Skeletal muscle tissue (tissue), 4 donors: Measurements from ENCODE around the gene MYO15A. TPM values are rescaled to one million over a fixed set of nuclear protein-coding genes. Genes with fewer than 3 reads are reported as not detected.

Experiments
- H3K27ac ChIP-seq: one replicate; pipeline ENCODE4 v1.7.0; 2013; ENCODE audit warnings: mild to moderate bottlenecking, low read depth, low read length, inconsistent platforms
- H3K27me3 ChIP-seq, 3 donors: one replicate each; pipeline ENCODE4 v1.7.0; 2013; ENCODE audit warnings: low read length in 3 of 3; ENCODE audit not compliant: control insufficient read depth in 3 of 3, insufficient read depth in 3 of 3
- H3K36me3 ChIP-seq, 3 donors: one replicate each; pipeline ENCODE4 v1.7.0; 2013; ENCODE audit warnings: low read length in 3 of 3; ENCODE audit not compliant: control insufficient read depth in 3 of 3, insufficient read depth in 3 of 3
- H3K4me1 ChIP-seq, 3 donors: one replicate each; pipeline ENCODE4 v1.7.0; 2013; ENCODE audit warnings: low read length in 3 of 3, mild to moderate bottlenecking in 3 of 3; ENCODE audit not compliant: control insufficient read depth in 3 of 3, insufficient read depth in 3 of 3
- H3K4me3 ChIP-seq, 3 donors: one replicate each; pipeline ENCODE4 v1.7.0; 2013; ENCODE audit warnings: low read length in 3 of 3
- H3K9ac ChIP-seq, 3 donors: one replicate each; pipeline ENCODE4 v1.7.0; 2013; ENCODE audit warnings: low read length in 3 of 3, mild to moderate bottlenecking in 3 of 3, moderate library complexity in 2 of 3, low read depth in 1 of 3
- H3K9me3 ChIP-seq, 3 donors: one replicate each; pipeline ENCODE4 v1.7.0; 2013; ENCODE audit warnings: low read length in 3 of 3; ENCODE audit not compliant: control insufficient read depth in 3 of 3
- total RNA-seq: library from RNA; depleted of rRNA; stranded (reverse); fragments of >200 nt; gene quantifications from one replicate; pipeline ENCODE4 v1.2.3, GENCODE V29; 2014
- donor health status: Osteomylitis.

MYO15A gene
- total RNA-seq, 1 donor from 2014 or later = 0.52 TPM

- H3K4me3 ChIP-seq = no peak overlapping the region
- H3K36me3 ChIP-seq = no peaks in the 10 kb centered on the region
- no peaks in the 10 kb centered on the region for H3K9me3 ChIP-seq
- peaks cover 0 to 3% (median 0%) of the 10 kb centered on the region in 3 donors for H3K27me3 ChIP-seq
- H3K27ac ChIP-seq = no peak overlapping the region
- no peak overlapping the region for H3K9ac ChIP-seq
- peaks cover 4 to 7% (median 6%) of the 10 kb centered on the region in 3 donors for H3K4me1 ChIP-seq
These were observed 33.8 kb upstream of the MYO15A start for GRCh38 chr17:18074566-18075272.

GRCh38 chr17:18076936-18077335 lies 31.6 kb upstream of the MYO15A start:
- H3K27ac ChIP-seq = no peak overlapping the region
- peaks cover 0 to 3% (median 0%) of the 10 kb centered on the region in 3 donors for H3K27me3 ChIP-seq
- no peaks in the 10 kb centered on the region for H3K4me1 ChIP-seq
- no peaks in the 10 kb centered on the region for H3K36me3 ChIP-seq
- no peak overlapping the region for H3K9ac ChIP-seq
- H3K9me3 ChIP-seq = no peaks in the 10 kb centered on the region
- no peak overlapping the region for H3K4me3 ChIP-seq

GRCh38 chr17:18079543-18079942 lies 29.0 kb upstream of the MYO15A start:
- Histone ChIP-seq H3K4me3 (no peak overlapping the region), H3K27ac (no peak overlapping the region), H3K36me3 (no peaks in the 10 kb centered on the region), H3K9me3 (no peaks in the 10 kb centered on the region), H3K9ac (no peak overlapping the region), H3K27me3 (peaks cover 0 to 3% (median 0%) of the 10 kb centered on the region in 3 donors), H3K4me1 (no peaks in the 10 kb centered on the region)

- Histone ChIP-seq H3K27ac (no peak overlapping the region), H3K4me3 (no peak overlapping the region), H3K4me1 (peaks cover 10 to 15% (median 10%) of the 10 kb centered on the region in 3 donors), H3K36me3 (no peaks in the 10 kb centered on the region), H3K9me3 (no peaks in the 10 kb centered on the region), H3K9ac (no peak overlapping the region), H3K27me3 (peaks cover 0 to 3% (median 0%) of the 10 kb centered on the region in 3 donors)
These were observed 24.3 kb upstream of the MYO15A start for GRCh38 chr17:18084256-18084655.

- Histone ChIP-seq H3K4me3 (peak within 1 kb of the TSS; percentile 93 to 96 (median 96)), H3K9ac (peak within 1 kb of the TSS; percentile 90 to 92 (median 92)), H3K9me3 (no peaks in the 10 kb centered on the region), H3K36me3 (peaks cover 0 to 7% (median 0%) of the 10 kb centered on the region in 3 donors), H3K27ac (peak within 1 kb of the TSS; percentile 88), H3K4me1 (peaks cover 10 to 15% (median 10%) of the 10 kb centered on the region in 3 donors), H3K27me3 (no peaks in the 10 kb centered on the region)
These were observed 20.7 kb upstream of the MYO15A start, which contains the start of gene DRG2 for GRCh38 chr17:18087610-18088491. TSS of gene DRG2 (plus strand) at chr17:18087948. CDS start at chr17:18088024, 76 bp downstream.

- Histone ChIP-seq H3K36me3 (peaks cover 8 to 19% (median 9%) of the 10 kb centered on the region in 3 donors), H3K4me3 (no peak overlapping the region), H3K4me1 (peaks cover 10 to 21% (median 16%) of the 10 kb centered on the region in 3 donors), H3K27ac (no peak overlapping the region), H3K27me3 (no peaks in the 10 kb centered on the region), H3K9me3 (no peaks in the 10 kb centered on the region), H3K9ac (no peak overlapping the region)
These were observed 18.9 kb upstream of the MYO15A start for GRCh38 chr17:18089613-18090012.

- H3K27me3 ChIP-seq = no peaks in the 10 kb centered on the region
- H3K4me1 ChIP-seq = peaks cover 2 to 10% (median 8%) of the 10 kb centered on the region in 3 donors
- peaks cover 29 to 53% (median 41%) of the 10 kb centered on the region in 3 donors for H3K36me3 ChIP-seq
- peak overlapping the region in 1 of 3 donors; percentile 33 for H3K9ac ChIP-seq
- no peak overlapping the region for H3K4me3 ChIP-seq
- no peak overlapping the region for H3K27ac ChIP-seq
- no peaks in the 10 kb centered on the region for H3K9me3 ChIP-seq
These were observed 14.7 kb upstream of the MYO15A start for GRCh38 chr17:18093616-18094408.

GRCh38 chr17:18094409-18094807 lies 14.1 kb upstream of the MYO15A start:
- Histone ChIP-seq H3K4me1 (peaks cover 0 to 6% (median 6%) of the 10 kb centered on the region in 3 donors), H3K4me3 (no peak overlapping the region), H3K27ac (no peak overlapping the region), H3K27me3 (no peaks in the 10 kb centered on the region), H3K9ac (no peak overlapping the region), H3K36me3 (peaks cover 33 to 59% (median 47%) of the 10 kb centered on the region in 3 donors), H3K9me3 (no peaks in the 10 kb centered on the region)

GRCh38 chr17:18099516-18099915 lies 9.0 kb upstream of the MYO15A start:
- peaks cover 53 to 82% (median 79%) of the 10 kb centered on the region in 3 donors for H3K36me3 ChIP-seq
- no peak overlapping the region for H3K4me3 ChIP-seq
- H3K9ac ChIP-seq = no peak overlapping the region
- H3K9me3 ChIP-seq = no peaks in the 10 kb centered on the region
- H3K27ac ChIP-seq = no peak overlapping the region
- no peaks in the 10 kb centered on the region for H3K27me3 ChIP-seq
- H3K4me1 ChIP-seq = no peaks in the 10 kb centered on the region
